ES-I3 (cell line): Measurements from ENCODE around the gene IL1RAPL1.

ENCODE experiments used
- H3K36me3 ChIP-seq: 2 replicates; pipeline ENCODE4 v1.6.1; 2013; ENCODE audit warnings: mild to moderate bottlenecking, low read length, control low read depth, moderate library complexity; ENCODE audit not compliant: insufficient read depth
- H3K4me1 ChIP-seq: 2 replicates; pipeline ENCODE4 v1.6.1; 2013; ENCODE audit warnings: mild to moderate bottlenecking, control low read depth, low read length; ENCODE audit not compliant: insufficient read depth
- H3K9ac ChIP-seq: 2 replicates; pipeline ENCODE4 v1.6.1; 2013; ENCODE audit warnings: low read depth, mild to moderate bottlenecking, low read length, moderate library complexity
- H3K9me3 ChIP-seq: 2 replicates; pipeline ENCODE4 v1.6.1; 2013; ENCODE audit warnings: mild to moderate bottlenecking, low read length, moderate library complexity; ENCODE audit not compliant: control insufficient read depth, insufficient read depth

IL1RAPL1 gene

GRCh38 chrX:29187264-29187663 lies 600.0 kb downstream of the IL1RAPL1 start:
- no peaks in the 10 kb centered on the region for H3K9me3 ChIP-seq
- H3K36me3 ChIP-seq, result no peaks in the 10 kb centered on the region
- H3K4me1 ChIP-seq, result no peaks in the 10 kb centered on the region
- no peak overlapping the region for H3K9ac ChIP-seq

GRCh38 chrX:29196501-29196900 lies 609.3 kb downstream of the IL1RAPL1 start:
- no peak overlapping the region for H3K9ac ChIP-seq
- H3K36me3 ChIP-seq, result no peaks in the 10 kb centered on the region
- no peaks in the 10 kb centered on the region for H3K4me1 ChIP-seq
- no peaks in the 10 kb centered on the region for H3K9me3 ChIP-seq

- Histone ChIP-seq H3K9me3 (no peaks in the 10 kb centered on the region), H3K4me1 (no peaks in the 10 kb centered on the region), H3K36me3 (no peaks in the 10 kb centered on the region), H3K9ac (no peak overlapping the region)
These were observed 628.0 kb downstream of the IL1RAPL1 start for GRCh38 chrX:29215251-29215650.

GRCh38 chrX:29225670-29226069 lies 638.4 kb downstream of the IL1RAPL1 start:
- H3K4me1 ChIP-seq, result peaks cover 4% of the 10 kb centered on the region; the same call in 1 of the 2 replicates
- no peaks in the 10 kb centered on the region for H3K36me3 ChIP-seq
- no peaks in the 10 kb centered on the region for H3K9me3 ChIP-seq
- no peak overlapping the region for H3K9ac ChIP-seq

- Histone ChIP-seq H3K4me1 (peaks cover 4% of the 10 kb centered on the region; the same call in 1 of the 2 replicates), H3K9ac (no peak overlapping the region), H3K36me3 (no peaks in the 10 kb centered on the region), H3K9me3 (no peaks in the 10 kb centered on the region)
These were observed 642.6 kb downstream of the IL1RAPL1 start for GRCh38 chrX:29229802-29230201.

GRCh38 chrX:29231800-29232199 lies 644.6 kb downstream of the IL1RAPL1 start:
- H3K9ac ChIP-seq, result no peak overlapping the region
- no peaks in the 10 kb centered on the region for H3K4me1 ChIP-seq
- no peaks in the 10 kb centered on the region for H3K9me3 ChIP-seq
- H3K36me3 ChIP-seq, result no peaks in the 10 kb centered on the region

- H3K4me1 ChIP-seq, result no peaks in the 10 kb centered on the region
- H3K9ac ChIP-seq, result no peak overlapping the region
- no peaks in the 10 kb centered on the region for H3K9me3 ChIP-seq
- H3K36me3 ChIP-seq, result no peaks in the 10 kb centered on the region
These were observed 646.4 kb downstream of the IL1RAPL1 start for GRCh38 chrX:29233592-29234183.

GRCh38 chrX:29237972-29238371 lies 650.7 kb downstream of the IL1RAPL1 start:
- Histone ChIP-seq H3K4me1 (no peaks in the 10 kb centered on the region), H3K36me3 (no peaks in the 10 kb centered on the region), H3K9me3 (no peaks in the 10 kb centered on the region)

GRCh38 chrX:29241809-29242208 lies 654.6 kb downstream of the IL1RAPL1 start:
- Histone ChIP-seq H3K36me3 (no peaks in the 10 kb centered on the region), H3K9me3 (no peaks in the 10 kb centered on the region), H3K9ac (no peak overlapping the region), H3K4me1 (no peaks in the 10 kb centered on the region)

More at GRCh38 chrX:29237972-29238371, 650.7 kb downstream of the IL1RAPL1 start:
- H3K9ac ChIP-seq, result no peak overlapping the region

- Histone ChIP-seq H3K36me3 (no peaks in the 10 kb centered on the region), H3K4me1 (no peaks in the 10 kb centered on the region), H3K9me3 (no peaks in the 10 kb centered on the region), H3K9ac (no peak overlapping the region)
These were observed 655.6 kb downstream of the IL1RAPL1 start for GRCh38 chrX:29242856-29243255.

GRCh38 chrX:29243942-29244341 lies 656.7 kb downstream of the IL1RAPL1 start:
- no peaks in the 10 kb centered on the region for H3K4me1 ChIP-seq
- no peak overlapping the region for H3K9ac ChIP-seq
- no peaks in the 10 kb centered on the region for H3K36me3 ChIP-seq
- H3K9me3 ChIP-seq, result no peaks in the 10 kb centered on the region

- H3K9me3 ChIP-seq, result no peaks in the 10 kb centered on the region
- H3K9ac ChIP-seq, result no peak overlapping the region
These were observed 667.3 kb downstream of the IL1RAPL1 start for GRCh38 chrX:29254515-29254914.

GRCh38 chrX:29257521-29257920 lies 670.3 kb downstream of the IL1RAPL1 start:
- Histone ChIP-seq H3K9ac (no peak overlapping the region), H3K36me3 (no peaks in the 10 kb centered on the region), H3K9me3 (no peaks in the 10 kb centered on the region), H3K4me1 (no peaks in the 10 kb centered on the region)

More at GRCh38 chrX:29254515-29254914, 667.3 kb downstream of the IL1RAPL1 start:
- no peaks in the 10 kb centered on the region for H3K36me3 ChIP-seq
- H3K4me1 ChIP-seq, result no peaks in the 10 kb centered on the region

- Histone ChIP-seq H3K9me3 (no peaks in the 10 kb centered on the region), H3K36me3 (no peaks in the 10 kb centered on the region), H3K4me1 (no peaks in the 10 kb centered on the region), H3K9ac (no peak overlapping the region)
These were observed 682.1 kb downstream of the IL1RAPL1 start for GRCh38 chrX:29269390-29269789.

- Histone ChIP-seq H3K9me3 (no peaks in the 10 kb centered on the region), H3K9ac (no peak overlapping the region), H3K36me3 (no peaks in the 10 kb centered on the region), H3K4me1 (no peaks in the 10 kb centered on the region)
These were observed 687.3 kb downstream of the IL1RAPL1 start for GRCh38 chrX:29274517-29274916.
